MM.1S (cell line): ENCODE data around the gene RNF11.

Experiments
- EZH2 ChIP-seq: fragments of 300-600 bp; sonication (generic); optimal IDR thresholded peaks from 2 replicates; pipeline ENCODE3; 2017; ENCODE audit warnings: low read depth, mild to moderate bottlenecking, antibody characterized with exemption, low read length, mixed read lengths
- EZH2phosphoT487 ChIP-seq: fragments of 300-600 bp; sonication (generic); IDR thresholded peaks from 2 replicates; pipeline ENCODE4 v1.6.1; 2018; ENCODE audit warnings: antibody characterized with exemption, low read length
- TF ChIP-seq, protein P1 (sequence below): fragments of 300-600 bp; sonication (generic); IDR thresholded peaks from 2 replicates; pipeline ENCODE4 v1.5.1; 2016; ENCODE audit warnings: antibody characterized with exemption, low read length, mixed read lengths

DNA sequence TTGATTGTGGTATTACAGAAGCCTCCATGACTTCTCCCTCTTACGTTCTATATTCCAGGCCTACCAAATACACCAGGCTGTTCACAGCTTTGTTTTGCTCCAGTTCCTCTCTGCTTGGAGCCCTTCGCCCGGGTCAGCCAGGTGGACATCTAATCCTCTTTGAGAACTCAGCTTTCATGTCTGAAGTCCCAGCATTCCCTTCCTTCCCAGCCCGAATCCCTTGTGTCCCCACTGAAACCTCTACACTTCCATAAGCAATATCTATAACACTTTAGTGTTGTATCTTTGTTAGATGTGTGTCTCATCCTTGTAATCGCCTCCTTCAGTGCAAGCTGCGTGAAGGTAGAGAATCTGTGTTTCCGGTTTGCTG lies 1.9 kb downstream of the RNF11 start:
- TF ChIP-seq, protein P1, sequence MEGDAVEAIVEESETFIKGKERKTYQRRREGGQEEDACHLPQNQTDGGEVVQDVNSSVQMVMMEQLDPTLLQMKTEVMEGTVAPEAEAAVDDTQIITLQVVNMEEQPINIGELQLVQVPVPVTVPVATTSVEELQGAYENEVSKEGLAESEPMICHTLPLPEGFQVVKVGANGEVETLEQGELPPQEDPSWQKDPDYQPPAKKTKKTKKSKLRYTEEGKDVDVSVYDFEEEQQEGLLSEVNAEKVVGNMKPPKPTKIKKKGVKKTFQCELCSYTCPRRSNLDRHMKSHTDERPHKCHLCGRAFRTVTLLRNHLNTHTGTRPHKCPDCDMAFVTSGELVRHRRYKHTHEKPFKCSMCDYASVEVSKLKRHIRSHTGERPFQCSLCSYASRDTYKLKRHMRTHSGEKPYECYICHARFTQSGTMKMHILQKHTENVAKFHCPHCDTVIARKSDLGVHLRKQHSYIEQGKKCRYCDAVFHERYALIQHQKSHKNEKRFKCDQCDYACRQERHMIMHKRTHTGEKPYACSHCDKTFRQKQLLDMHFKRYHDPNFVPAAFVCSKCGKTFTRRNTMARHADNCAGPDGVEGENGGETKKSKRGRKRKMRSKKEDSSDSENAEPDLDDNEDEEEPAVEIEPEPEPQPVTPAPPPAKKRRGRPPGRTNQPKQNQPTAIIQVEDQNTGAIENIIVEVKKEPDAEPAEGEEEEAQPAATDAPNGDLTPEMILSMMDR, result no peak
- TF ChIP-seq EZH2phosphoT487, result no peak
- no peak for TF ChIP-seq EZH2
